ENCODE data around the gene MREG. TPM values are rescaled to one million over a fixed set of nuclear protein-coding genes. Genes with fewer than 3 reads are reported as not detected.

MREG gene
- total and polyA plus RNA-seq, 2 experiments from 2014 or later: 19.4 to 25.3 TPM

DNA sequence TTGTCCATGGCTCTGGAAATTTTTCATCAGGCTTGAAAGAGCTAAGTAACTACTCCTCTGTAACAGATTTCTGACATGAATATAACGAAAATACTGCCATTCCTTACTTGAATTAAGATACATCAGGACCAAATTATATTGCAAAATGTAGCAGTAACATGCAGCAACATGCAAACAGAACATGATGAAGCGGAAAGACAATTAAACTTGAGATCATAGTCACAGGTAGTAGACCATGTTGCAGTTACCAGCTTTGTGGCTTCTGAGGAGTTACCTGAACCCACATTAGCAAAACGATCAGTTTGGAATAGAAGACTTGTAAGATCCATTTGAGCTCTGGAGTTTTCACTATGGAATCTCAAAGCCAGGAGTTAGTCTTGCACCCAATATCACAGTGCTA, 76.2 kb downstream of the MREG start (continued):
- TF ChIP-seq EZH2 (IDR thresholded peaks at IDR 0.05; ENCODE audit: low read depth, unreplicated experiment) (no peak), REST (IDR thresholded peaks at IDR 0.05; ENCODE audit: unreplicated experiment) (no peak), EZH2phosphoT487 (IDR thresholded peaks at IDR 0.05; ENCODE audit: unreplicated experiment) (no peak)

DNA sequence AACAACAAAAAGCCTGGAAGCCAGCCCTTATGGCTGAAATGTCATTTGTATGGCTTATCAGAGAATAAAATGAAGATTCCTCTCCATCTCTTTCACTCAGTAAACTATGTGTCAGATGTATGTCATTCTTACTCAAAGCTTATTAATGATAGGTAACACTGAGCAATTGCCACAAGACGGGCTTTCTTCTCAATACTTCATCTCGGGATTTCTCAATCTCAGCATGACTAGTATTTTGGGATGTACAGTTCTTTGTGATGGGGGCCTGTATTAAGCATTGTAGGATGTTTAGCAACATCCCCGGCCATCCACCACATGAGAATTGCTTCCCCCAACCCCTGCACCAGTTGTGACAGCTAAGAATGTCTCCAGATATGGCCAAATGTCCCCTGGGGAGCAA, 80.2 kb downstream of the MREG start:
- H3K4me3 ChIP-seq: no peak overlapping the region
- H3K4me2 ChIP-seq: no peak overlapping the region
- H3K27ac ChIP-seq (ENCODE audit: low read depth): no peak overlapping the region
- Mint-ChIP-seq H3K4me1 (peaks cover 33% of the 10 kb centered on the region), H3K27ac (no peak overlapping the region), H3K27me3 (ENCODE audit: insufficient read depth, low read depth, poor library complexity) (peaks cover 4% of the 10 kb centered on the region), H3K4me3 (no peak overlapping the region), H3K9me3 (0 out of 3 replicates have a peak, but pooled peaks cover 2% of the 10 kb centered on the region), H3K36me3 (ENCODE audit: low read depth) (peaks cover 16% of the 10 kb centered on the region)
- no peaks in the 10 kb centered on the region for H4K20me1 ChIP-seq (replicated peaks; ENCODE audit: insufficient read depth)
- TF ChIP-seq EZH2 (IDR thresholded peaks at IDR 0.05; ENCODE audit: low read depth, unreplicated experiment) (no peak), NANOG (IDR thresholded peaks at IDR 0.05; ENCODE audit: borderline replicate concordance) (no peak), EZH2phosphoT487 (IDR thresholded peaks at IDR 0.05; ENCODE audit: unreplicated experiment) (no peak), STAT1 (IDR thresholded peaks at IDR 0.05; ENCODE audit: unreplicated experiment) (no peak), ZNF331 (CRISPR knock-in tag; IDR thresholded peaks at IDR 0.05; ENCODE audit: low read depth) (no peak), CTCF (conservative IDR thresholded peaks at IDR 0.05; ENCODE audit: low read depth in 2 of 2) (no peak), CREB1 (CRISPR knock-in tag; IDR thresholded peaks at IDR 0.05; ENCODE audit: low read depth) (no peak), REST (IDR thresholded peaks at IDR 0.05; ENCODE audit: unreplicated experiment) (no peak)
- DNase-seq (ENCODE audit: low spot score): no peak
- H3F3A ChIP-seq (replicated peaks; ENCODE audit: low read depth): 0 out of 2 replicates have a peak, but pooled peaks cover 11% of the 10 kb centered on the region
- no peaks in the 10 kb centered on the region for H3K27me3 ChIP-seq (ENCODE audit: insufficient read depth)
- peaks cover 5% of the 10 kb centered on the region; the same call in 1 of the 2 replicates for H3K9me2 ChIP-seq (ENCODE audit: insufficient read depth)
- H3K36me3 ChIP-seq (ENCODE audit: insufficient read depth): peaks cover 17% of the 10 kb centered on the region
- no peaks in the 10 kb centered on the region for H3K79me2 ChIP-seq (replicated peaks; ENCODE audit: insufficient read depth)
- H2AFZ ChIP-seq: no peak overlapping the region
- no peak for ATAC-seq
- peaks cover 18% of the 10 kb centered on the region for H3K4me1 ChIP-seq (ENCODE audit: insufficient read depth)

Measured in GM23338 (cell line).